ENCODE results near the gene UPP1.
A peak's percentile ranks its signal among the peaks of the same experiment; 100 is the strongest.
"Not testable (repeated sequence)": the region's sequence is repeated elsewhere in the genome, so short reads cannot be mapped to it uniquely, and the experiment has no call there.

UPP1 gene

DNA sequence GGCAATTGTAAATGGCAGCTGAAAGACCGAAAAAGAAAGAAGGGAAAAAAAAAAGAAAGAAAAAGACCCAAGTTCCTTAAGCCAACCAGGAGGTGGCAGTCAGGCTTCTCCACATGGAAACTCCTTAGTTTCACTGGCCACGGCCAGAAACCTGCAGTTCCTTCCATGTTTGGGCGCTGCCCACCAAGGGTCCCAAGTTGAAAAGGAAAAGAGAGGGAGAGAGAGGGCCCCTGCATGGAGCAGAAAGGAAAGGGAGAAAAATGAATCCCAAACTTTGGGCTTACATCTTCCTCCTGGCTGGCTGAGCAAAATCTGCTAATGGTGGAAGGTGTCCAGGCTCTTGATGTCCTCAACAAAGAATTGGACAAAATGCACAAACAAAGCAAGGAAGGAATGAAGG lies 50.4 kb downstream of the UPP1 start:
- Histone ChIP-seq H3K36me3 (ENCODE audit: low read depth) (no peaks in the 10 kb centered on the region), H3K4me1 (ENCODE audit: insufficient read depth, poor library complexity, severe bottlenecking) (no peaks in the 10 kb centered on the region), H3K4me3 (ENCODE audit: severe bottlenecking) (no peak overlapping the region), H3K27ac (ENCODE audit: poor library complexity, severe bottlenecking) (no peak overlapping the region), H3K27me3 (ENCODE audit: insufficient read depth, poor library complexity, severe bottlenecking) (no peaks in the 10 kb centered on the region), H3K9me3 (ENCODE audit: severe bottlenecking) (no peaks in the 10 kb centered on the region)
- ATAC-seq (ENCODE audit: low read depth), result no peak
- TF ChIP-seq CTCF (IDR thresholded peaks at IDR 0.05; ENCODE audit: poor library complexity, severe bottlenecking), result peak; percentile 17
- DNase-seq (ENCODE audit: low spot score), result no peak

DNA sequence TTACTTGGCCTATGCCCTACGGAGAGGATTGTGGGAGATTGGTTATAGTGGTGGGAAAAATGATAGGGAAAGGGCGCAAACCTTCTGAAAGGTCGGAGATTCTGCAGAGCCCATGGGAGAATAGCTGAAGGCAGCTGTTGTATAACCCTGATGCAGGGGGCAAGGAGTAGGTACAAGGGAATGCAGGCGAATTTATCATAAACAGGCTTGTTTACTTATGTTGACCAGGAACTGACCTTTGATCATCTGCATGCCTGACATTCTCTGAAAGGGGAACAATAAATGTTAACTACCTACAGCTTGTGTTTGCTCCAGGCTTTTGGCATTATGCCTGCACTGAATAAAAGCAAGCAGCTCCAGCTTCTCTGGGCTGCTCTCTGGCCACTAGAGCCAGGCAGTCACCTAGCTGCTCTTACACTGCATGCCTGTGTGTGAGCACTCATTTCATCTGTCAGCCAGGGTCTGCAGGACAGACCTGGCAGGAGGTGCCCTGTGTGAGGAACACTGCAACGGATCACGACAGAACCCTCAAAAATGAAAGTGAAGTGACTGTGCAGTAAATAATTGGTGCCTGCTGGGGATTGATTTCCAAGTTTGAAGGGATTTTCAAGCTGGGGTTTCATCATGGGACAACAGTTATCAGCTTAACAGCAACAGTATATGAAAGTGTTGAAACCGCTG lies 51.1 kb downstream of the UPP1 start:
- no peak for TF ChIP-seq CTCF (IDR thresholded peaks at IDR 0.05; ENCODE audit: poor library complexity, severe bottlenecking)
- no peaks in the 10 kb centered on the region for H3K36me3 ChIP-seq (ENCODE audit: low read depth)
- ATAC-seq (ENCODE audit: low read depth) (peak; percentile 29; the same call in 2 of the 3 replicates), DNase-seq (ENCODE audit: low spot score) (no peak)
- H3K27me3 ChIP-seq (ENCODE audit: insufficient read depth, poor library complexity, severe bottlenecking), result no peaks in the 10 kb centered on the region
- no peak overlapping the region for H3K4me3 ChIP-seq (ENCODE audit: severe bottlenecking)
- H3K4me1 ChIP-seq (ENCODE audit: insufficient read depth, poor library complexity, severe bottlenecking), result no peaks in the 10 kb centered on the region
- no peaks in the 10 kb centered on the region for H3K9me3 ChIP-seq (ENCODE audit: severe bottlenecking)
- no peak overlapping the region for H3K27ac ChIP-seq (ENCODE audit: poor library complexity, severe bottlenecking)

GRCh38 chr7:48141521-48141920 lies 52.5 kb downstream of the UPP1 start:
- no peaks in the 10 kb centered on the region for H3K27me3 ChIP-seq (ENCODE audit: insufficient read depth, poor library complexity, severe bottlenecking)
- no peak for DNase-seq (ENCODE audit: low spot score)
- no peaks in the 10 kb centered on the region for H3K36me3 ChIP-seq (ENCODE audit: low read depth)
- TF ChIP-seq CTCF (IDR thresholded peaks at IDR 0.05; ENCODE audit: poor library complexity, severe bottlenecking), result no peak
- no peak overlapping the region for H3K27ac ChIP-seq (ENCODE audit: poor library complexity, severe bottlenecking)
- H3K4me1 ChIP-seq (ENCODE audit: insufficient read depth, poor library complexity, severe bottlenecking), result no peaks in the 10 kb centered on the region
- H3K4me3 ChIP-seq (ENCODE audit: severe bottlenecking), result no peak overlapping the region
- H3K9me3 ChIP-seq (ENCODE audit: severe bottlenecking), result no peaks in the 10 kb centered on the region
- ATAC-seq (ENCODE audit: low read depth), result no peak

DNA sequence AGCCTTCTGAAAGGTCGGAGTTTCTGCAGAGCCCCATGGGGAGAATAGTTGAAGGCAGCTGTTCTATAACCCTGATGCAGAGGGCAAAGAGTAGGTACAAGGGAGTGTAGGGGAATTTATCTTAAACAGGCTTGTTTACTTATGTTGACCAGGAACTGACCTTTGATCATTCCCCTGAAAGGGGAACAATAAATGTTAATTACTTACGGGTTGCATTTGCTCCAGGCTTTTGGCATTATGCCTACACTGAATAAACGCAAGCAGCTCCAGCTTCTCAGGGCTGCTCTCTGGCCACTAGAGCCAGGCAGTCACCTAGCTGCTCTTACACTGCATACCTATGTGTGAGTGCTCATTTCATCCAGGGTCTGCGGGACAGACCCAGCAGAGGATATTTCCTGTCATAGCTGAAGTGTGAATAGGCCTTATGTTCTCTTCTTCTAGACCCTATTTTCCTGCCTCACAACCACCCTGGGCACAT lies 55.3 kb downstream of the UPP1 start:
- Histone ChIP-seq H3K36me3 (ENCODE audit: low read depth) (no peaks in the 10 kb centered on the region), H3K4me1 (ENCODE audit: insufficient read depth, poor library complexity, severe bottlenecking) (no peaks in the 10 kb centered on the region), H3K27ac (ENCODE audit: poor library complexity, severe bottlenecking) (no peak overlapping the region), H3K9me3 (ENCODE audit: severe bottlenecking) (no peaks in the 10 kb centered on the region), H3K4me3 (ENCODE audit: severe bottlenecking) (no peak overlapping the region), H3K27me3 (ENCODE audit: insufficient read depth, poor library complexity, severe bottlenecking) (peaks cover 3% of the 10 kb centered on the region)
- TF ChIP-seq CTCF (IDR thresholded peaks at IDR 0.05; ENCODE audit: poor library complexity, severe bottlenecking), result no peak
- ATAC-seq (ENCODE audit: low read depth), result no peak
- no peak for DNase-seq (ENCODE audit: low spot score)

DNA sequence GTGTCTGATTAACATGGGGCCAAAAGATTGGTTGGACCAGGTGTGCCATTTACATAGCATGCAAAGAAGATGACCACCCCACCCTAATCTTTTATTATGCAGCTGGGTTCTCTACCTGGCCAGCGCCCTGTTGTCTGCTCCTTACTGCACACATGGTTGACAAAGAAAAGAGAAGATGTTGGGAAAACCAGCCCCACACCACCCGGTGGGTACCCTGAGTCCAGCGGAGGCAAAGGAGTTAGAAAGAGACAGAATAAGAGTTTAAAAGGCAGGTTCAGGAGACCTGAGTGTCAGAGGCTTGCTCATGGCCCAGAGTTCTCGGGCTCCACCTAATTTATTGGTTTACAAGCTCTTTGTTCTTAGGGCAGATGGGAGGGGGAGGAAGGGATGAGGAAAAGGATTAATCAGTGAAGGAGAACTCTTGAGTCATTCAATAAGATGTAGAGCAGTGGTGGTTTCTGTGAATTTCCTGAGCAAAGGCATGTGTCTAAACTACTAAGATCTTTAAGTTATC lies 58.1 kb downstream of the UPP1 start:
- no peaks in the 10 kb centered on the region for H3K9me3 ChIP-seq (ENCODE audit: severe bottlenecking)
- H3K36me3 ChIP-seq (ENCODE audit: low read depth), result no peaks in the 10 kb centered on the region
- no peak for TF ChIP-seq CTCF (IDR thresholded peaks at IDR 0.05; ENCODE audit: poor library complexity, severe bottlenecking)
- H3K4me3 ChIP-seq (ENCODE audit: severe bottlenecking), result no peak overlapping the region
- H3K4me1 ChIP-seq (ENCODE audit: insufficient read depth, poor library complexity, severe bottlenecking), result no peaks in the 10 kb centered on the region
- H3K27me3 ChIP-seq (ENCODE audit: insufficient read depth, poor library complexity, severe bottlenecking), result peaks cover 3% of the 10 kb centered on the region
- ATAC-seq (ENCODE audit: low read depth) (no peak), DNase-seq (ENCODE audit: low spot score) (no peak)
- H3K27ac ChIP-seq (ENCODE audit: poor library complexity, severe bottlenecking), result no peak overlapping the region

DNA sequence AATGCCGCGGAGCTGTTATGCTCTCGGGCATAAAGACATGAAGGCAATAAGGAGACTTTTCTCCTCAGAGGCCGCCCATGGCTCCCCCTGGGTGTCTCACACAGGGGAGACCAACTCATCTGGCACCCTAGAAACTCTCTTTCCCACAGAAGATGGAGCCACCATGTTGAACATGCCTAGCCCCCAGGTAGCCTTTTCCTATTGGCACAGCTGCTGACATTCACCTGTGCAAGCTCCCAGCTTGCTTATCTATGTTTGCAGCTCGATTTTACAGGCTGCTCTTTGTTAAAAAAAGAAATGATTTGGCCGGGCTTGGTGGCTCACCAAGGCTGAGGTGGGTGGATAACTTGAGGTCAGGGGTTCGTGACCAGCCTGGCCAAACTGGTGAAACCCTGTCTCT lies 58.6 kb downstream of the UPP1 start:
- not testable (repeated sequence) for DNase-seq (ENCODE audit: low spot score); H3K9me3 ChIP-seq (ENCODE audit: severe bottlenecking); H3K36me3 ChIP-seq (ENCODE audit: low read depth); H3K4me3 ChIP-seq (ENCODE audit: severe bottlenecking); H3K27me3 ChIP-seq (ENCODE audit: insufficient read depth, poor library complexity, severe bottlenecking); ATAC-seq (ENCODE audit: low read depth); H3K27ac ChIP-seq (ENCODE audit: poor library complexity, severe bottlenecking); H3K4me1 ChIP-seq (ENCODE audit: insufficient read depth, poor library complexity, severe bottlenecking)
